IMR-90 (cell line): ENCODE measurements around the gene ZNF280B. TPM values are rescaled to one million over a fixed set of nuclear protein-coding genes. Genes with fewer than 3 reads are reported as not detected.

Source experiments
- ATAC-seq: fragments of 200-7000 bp; cut with Tn5 transposase; 2 replicates; pipeline ENCODE4 v1.9.1; 2020; ENCODE audit warnings: low read depth, mild to moderate bottlenecking, moderate library complexity
- BruUV-seq: library from RNA; stranded (reverse); fragments of 400-500 nt; replicated peaks from 2 replicates; lab custom pipeline; 2021; lab: Mats Ljungman, UMichigan
- CTCF ChIA-PET: fragments of 300-600 bp; formaldehyde crosslinking; extraction: SDS; loops from one replicate; lab custom pipeline; 2021; ENCODE audit warnings: antibody characterized with exemption; lab: Yijun Ruan, JAX
- POLR2A ChIA-PET: fragments of 300-600 bp; sonication (Branson Sonifier 250); formaldehyde crosslinking; loops from one replicate; lab custom pipeline; 2022; ENCODE audit warnings: antibody characterized with exemption; ENCODE audit not compliant: unreplicated experiment; lab: Charles Lee
- DNase-seq: peaks from one replicate; pipeline ENCODE4 v3.0.0; 2013
- H2AFZ ChIP-seq: replicated peaks from 2 replicates; pipeline ENCODE3; 2013; ENCODE audit warnings: low read length, mild to moderate bottlenecking; ENCODE audit not compliant: poor library complexity
- H2AK5ac ChIP-seq: 2 replicates; pipeline ENCODE4 v1.6.1; 2013; ENCODE audit warnings: low read depth, low read length, inconsistent platforms
- H2AK9ac ChIP-seq: replicated peaks from 2 replicates; pipeline ENCODE3; 2013; ENCODE audit warnings: mild to moderate bottlenecking, low read depth, low read length, moderate library complexity; ENCODE audit not compliant: poor library complexity
- H2BK120ac ChIP-seq: 2 replicates; pipeline ENCODE4 v1.6.1; 2013; ENCODE audit warnings: low read depth, low read length, inconsistent platforms
- H2BK15ac ChIP-seq: 3 replicates; pipeline ENCODE4 v1.6.1; 2013; ENCODE audit warnings: low read depth, low read length, inconsistent platforms
- H2BK20ac ChIP-seq: 2 replicates; pipeline ENCODE4 v1.6.1; 2013; ENCODE audit warnings: low read depth, mild to moderate bottlenecking, inconsistent platforms, low read length, moderate library complexity
- H2BK5ac ChIP-seq: 2 replicates; pipeline ENCODE4 v1.6.1; 2013; ENCODE audit warnings: mild to moderate bottlenecking, low read depth, low read length, inconsistent platforms; ENCODE audit not compliant: poor library complexity, severe bottlenecking
- H3K14ac ChIP-seq: replicated peaks from 2 replicates; pipeline ENCODE4 v1.6.1; 2013; ENCODE audit warnings: low read depth, low read length, inconsistent platforms
- H3K18ac ChIP-seq: 2 replicates; pipeline ENCODE4 v1.6.1; 2013; ENCODE audit warnings: low read depth, low read length, control low read depth
- H3K23ac ChIP-seq: 2 replicates; pipeline ENCODE4 v1.6.1; 2013; ENCODE audit warnings: low read depth, low read length, inconsistent platforms
- H3K27ac ChIP-seq: 2 replicates; pipeline ENCODE4 v1.5.1; 2013; ENCODE audit warnings: mild to moderate bottlenecking, control low read depth, low read length; ENCODE audit not compliant: insufficient read depth
- H3K27me3 ChIP-seq: 2 replicates; pipeline ENCODE4 v1.6.1; 2013; ENCODE audit warnings: low read length; ENCODE audit not compliant: control insufficient read depth, insufficient read depth
- H3K36me3 ChIP-seq: 2 replicates; pipeline ENCODE4 v1.6.1; 2013; ENCODE audit warnings: low read length, mixed read lengths; ENCODE audit not compliant: control insufficient read depth, insufficient read depth
- H3K4ac ChIP-seq: 2 replicates; pipeline ENCODE4 v1.6.1; 2013; ENCODE audit warnings: low read depth, low read length, inconsistent platforms
- H3K4me1 ChIP-seq: 2 replicates; pipeline ENCODE4 v1.6.1; 2013; ENCODE audit warnings: low read length, mixed read lengths; ENCODE audit not compliant: control insufficient read depth, insufficient read depth
- H3K4me2 ChIP-seq: 2 replicates; pipeline ENCODE4 v1.6.1; 2013; ENCODE audit warnings: low read depth, mild to moderate bottlenecking, control low read depth, low read length, moderate library complexity
- H3K4me3 ChIP-seq: 2 replicates; pipeline ENCODE4 v1.5.1; 2013; ENCODE audit warnings: low read depth, mild to moderate bottlenecking, control low read depth, low read length, moderate library complexity; ENCODE audit not compliant: insufficient read depth
- H3K56ac ChIP-seq: 2 replicates; pipeline ENCODE4 v1.6.1; 2013; ENCODE audit warnings: low read length, inconsistent platforms; ENCODE audit not compliant: insufficient read depth; ENCODE audit errors: extremely low read depth
- H3K79me1 ChIP-seq, 2 experiments: 2 replicates each; pipeline ENCODE4 v1.6.1; 2013; ENCODE audit warnings: low read length in 2 of 2, inconsistent platforms in 1 of 2, low read depth in 1 of 2
- H3K9ac ChIP-seq: 2 replicates; pipeline ENCODE4 v1.6.1; 2013; ENCODE audit warnings: low read depth, low read length, control low read depth
- H3K9me1 ChIP-seq: 2 replicates; pipeline ENCODE4 v1.6.1; 2013; ENCODE audit warnings: low read length, inconsistent platforms; ENCODE audit not compliant: insufficient read depth
- H3K9me3 ChIP-seq: 2 replicates; pipeline ENCODE4 v1.6.1; 2013; ENCODE audit warnings: low read length; ENCODE audit not compliant: control insufficient read depth, insufficient read depth
- H4K20me1 ChIP-seq: 2 replicates; pipeline ENCODE4 v1.6.1; 2013; ENCODE audit warnings: low read length, inconsistent platforms; ENCODE audit not compliant: insufficient read depth
- H4K5ac ChIP-seq: 2 replicates; pipeline ENCODE4 v1.6.1; 2013; ENCODE audit warnings: mild to moderate bottlenecking, low read depth, low read length, control low read depth
- H4K8ac ChIP-seq, 2 experiments: 2 replicates each; pipeline ENCODE4 v1.6.1; 2013; ENCODE audit warnings: low read depth in 2 of 2, low read length in 2 of 2, control low read depth in 1 of 2, inconsistent platforms in 1 of 2
- H4K91ac ChIP-seq: 2 replicates; pipeline ENCODE4 v1.6.1; 2013; ENCODE audit warnings: low read depth, low read length, inconsistent platforms; ENCODE audit not compliant: insufficient read depth
- FOS ChIP-seq: fragments of 150-350 bp; IDR thresholded peaks from 2 replicates; pipeline ENCODE4 v1.6.1; 2016; ENCODE audit warnings: low read depth, low read length
- WGBS, 2 experiments: methylation state at CpG; one replicate each; pipeline versions ENCODE4 v1.1.5 to v1.1.7; 2013; ENCODE audit warnings: missing lambda C conversion rate in 2 of 2; ENCODE audit not compliant: insufficient read length in 1 of 2; ENCODE audit errors: extremely low coverage in 2 of 2; 5-methylcytosine and 5-hydroxymethylcytosine counted together
- dilution Hi-C: fragments of 300-500 bp; cut with HindIII; formaldehyde crosslinking; loops from one replicate; pipeline ENCODE4 v1.14.3; 2018; ENCODE audit warnings: low sequenced_read_pairs; ENCODE audit not compliant: unreplicated experiment
- in situ Hi-C: fragments of 300-500 bp; cut with MboI; formaldehyde crosslinking; loops from 3 replicates; pipeline ENCODE4 v1.14.3; 2019; ENCODE audit warnings: low sequenced_read_pairs, inconsistent platforms, mixed read lengths
- intact Hi-C: fragments of 100-400 bp; cut with micrococcal nuclease; formaldehyde crosslinking; loops from 2 replicates; pipeline ENCODE4 v1.10.0; 2022
- polyA plus RNA-seq, 3 experiments: library from polyadenylated mRNA; depleted of rRNA; stranded (reverse); fragments of >200 nt; gene quantifications; 2 replicates each; pipeline ENCODE4 v1.2.3, GENCODE V29; 2012; ENCODE audit warnings: low replicate concordance in 1 of 3
- total RNA-seq: library from RNA; depleted of rRNA; stranded (reverse); fragments of >200 nt; gene quantifications from 2 replicates; pipeline ENCODE4 v1.2.3, GENCODE V29; 2012

The ZNF280B gene
- total and polyA plus RNA-seq, 2 of the 4 experiments (the other 2 are of a cell fraction): 0.65 to 1.4 TPM

DNA sequence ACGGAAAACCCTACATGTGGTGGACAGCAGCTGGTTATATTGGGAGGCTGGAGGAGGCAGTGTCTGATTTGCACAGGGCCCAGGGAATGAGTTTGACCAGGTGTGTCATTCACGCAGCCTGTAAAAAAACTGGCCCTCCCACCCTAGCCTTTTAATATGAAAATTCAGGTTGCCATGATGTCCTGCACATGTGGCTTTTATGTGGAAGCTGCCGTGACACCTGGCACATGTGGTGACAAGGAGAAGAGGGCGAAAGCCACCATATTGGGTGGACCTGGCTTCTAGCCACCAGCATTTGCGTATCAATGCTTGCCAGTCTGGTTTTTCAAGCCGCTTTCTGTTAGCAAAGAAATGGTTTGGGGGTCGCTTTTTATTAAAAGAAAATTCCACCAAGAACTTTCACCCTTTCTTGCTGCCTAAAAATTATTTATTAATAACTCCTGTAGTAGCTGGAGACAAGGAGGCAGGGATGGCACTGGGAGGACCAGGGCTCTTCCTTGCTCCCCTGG is 43.4 kb downstream of the ZNF280B start:
- no peak overlapping the region for H3K4ac ChIP-seq
- no peaks in the 10 kb centered on the region for H4K20me1 ChIP-seq
- H2AK5ac ChIP-seq: no peak overlapping the region
- H3K27me3 ChIP-seq: peaks cover 1% of the 10 kb centered on the region; the same call in 1 of the 2 replicates
- H3K9me3 ChIP-seq: no peaks in the 10 kb centered on the region
- no peak for TF ChIP-seq FOS
- no peaks in the 10 kb centered on the region for H3K9me1 ChIP-seq
- no peak overlapping the region for H3K27ac ChIP-seq
- no peaks in the 10 kb centered on the region for H3K79me1 ChIP-seq
- no peak overlapping the region for H2BK15ac ChIP-seq
- no peaks in the 10 kb centered on the region for H3K36me3 ChIP-seq
- H2BK120ac ChIP-seq: no peak overlapping the region
- no peak overlapping the region for H3K9ac ChIP-seq
- no peak overlapping the region for H4K8ac ChIP-seq
- no peak overlapping the region for H3K4me2 ChIP-seq
- ChIA-PET CTCF (no interaction called here), POLR2A (no interaction called here)
- H3K4me1 ChIP-seq: no peaks in the 10 kb centered on the region
- no peak overlapping the region for H3K14ac ChIP-seq
- no peak overlapping the region for H4K5ac ChIP-seq
- DNase-seq (no peak), ATAC-seq (no peak)
- no peak overlapping the region for H3K56ac ChIP-seq
- H2BK5ac ChIP-seq: no peak overlapping the region
- H2AK9ac ChIP-seq: no peak overlapping the region
- intact Hi-C loops (loop anchor here (10.0 kb wide), 1 partner anchor 670 kb away; no protein-coding TSS in a partner anchor), in situ Hi-C loops (loop anchor here (10.0 kb wide), 2 partner anchors 110 to 480 kb away; no protein-coding TSS in a partner anchor), dilution Hi-C loops (no loop called here)
- no peak overlapping the region for H3K4me3 ChIP-seq
- H2AFZ ChIP-seq: no peak overlapping the region
- H4K91ac ChIP-seq: no peak overlapping the region
- no CpG with 5 or more reads among the region's 7 CpGs for WGBS, 2 experiments
- H3K18ac ChIP-seq: no peak overlapping the region
- no peak overlapping the region for H2BK20ac ChIP-seq
- no peak overlapping the region for H3K23ac ChIP-seq
- no TSS peak for BruUV-seq
